B cell (primary cell): ENCODE measurements around the gene SENP8. TPM values are rescaled to one million over a fixed set of nuclear protein-coding genes. Genes with fewer than 3 reads are reported as not detected.

Experiments used
- ATAC-seq: fragments of 200-7000 bp; cut with Tn5 transposase; one replicate; pipeline ENCODE4 v1.10.0; 2021; ENCODE audit warnings: low read depth, mild to moderate bottlenecking, moderate number of reproducible peaks, moderate library complexity
- CTCF ChIA-PET: fragments of 350-600 bp; sonication (Branson Sonifier 250); formaldehyde crosslinking; loops from one replicate; lab custom pipeline; 2021; ENCODE audit warnings: antibody characterized with exemption, inconsistent platforms; lab: Charles Lee
- POLR2A ChIA-PET: fragments of 350-600 bp; sonication (Branson Sonifier 250); formaldehyde crosslinking; loops from one replicate; lab custom pipeline; 2021; ENCODE audit warnings: antibody characterized with exemption; lab: Charles Lee
- DNase-seq: peaks from one replicate; pipeline ENCODE4 v3.0.0; 2013
- H2AFZ ChIP-seq: 2 replicates; pipeline ENCODE4 v1.6.1; 2012; ENCODE audit warnings: mild to moderate bottlenecking, low read depth, low read length; ENCODE audit not compliant: insufficient read depth, poor library complexity, severe bottlenecking
- H3K27ac ChIP-seq, 2 donors: 1 replicate in 1 of 2; 2 replicates in 1 of 2; pipeline ENCODE4 v1.5.1; 2012 to 2013; ENCODE audit warnings: low read length in 2 of 2, mild to moderate bottlenecking in 2 of 2, moderate library complexity in 1 of 2
- H3K27me3 ChIP-seq, 4 experiments: fragments of 200-600 bp in 1 of 4; sonication (generic) in 1 of 4; replicated peaks in 1 of 4; 1 replicate in 2 of 4; 2 replicates in 2 of 4; pipeline versions ENCODE4 v1.6.1 to v1.7.0; 2013 to 2016; ENCODE audit warnings: low read length in 3 of 4, mild to moderate bottlenecking in 2 of 4, mixed read lengths in 1 of 4, moderate library complexity in 1 of 4; ENCODE audit not compliant: insufficient read depth in 4 of 4, control insufficient read depth in 3 of 4; ENCODE audit errors: control extremely low read depth in 1 of 4
- H3K36me3 ChIP-seq, 2 experiments: replicated peaks in 1 of 2; 1 replicate in 1 of 2; 2 replicates in 1 of 2; pipeline versions ENCODE4 v1.6.1 to v1.7.1; 2013; ENCODE audit warnings: low read length in 1 of 2; ENCODE audit not compliant: insufficient read depth in 2 of 2, control insufficient read depth in 1 of 2; ENCODE audit errors: control extremely low read depth in 1 of 2, extremely low read depth in 1 of 2
- H3K4me1 ChIP-seq, 2 donors: fragments of 200-600 bp in 1 of 2; sonication (generic) in 1 of 2; 1 replicate in 1 of 2; 2 replicates in 1 of 2; pipeline versions ENCODE4 v1.5.1 to v1.6.1; 2013 to 2017; ENCODE audit warnings: low read length in 2 of 2; ENCODE audit not compliant: control insufficient read depth in 2 of 2, insufficient read depth in 2 of 2
- H3K4me2 ChIP-seq: replicated peaks from 2 replicates; pipeline ENCODE3; 2012; ENCODE audit warnings: mild to moderate bottlenecking, low read depth, low read length; ENCODE audit not compliant: poor library complexity, severe bottlenecking
- H3K4me3 ChIP-seq, 5 experiments: fragments of 200-600 bp in 1 of 5; sonication (generic) in 1 of 5; 1 replicate in 3 of 5; 2 replicates in 2 of 5; pipeline versions ENCODE4 v1.5.1 to v1.7.0; 2011 to 2016; ENCODE audit warnings: low read length in 4 of 5, mild to moderate bottlenecking in 4 of 5, low read depth in 2 of 5, control low read depth in 1 of 5, moderate library complexity in 1 of 5; ENCODE audit not compliant: insufficient read depth in 1 of 5; ENCODE audit errors: control extremely low read depth in 1 of 5, extremely low read depth in 1 of 5
- H3K79me2 ChIP-seq: fragments of 200-600 bp; sonication (generic); one replicate; pipeline ENCODE4 v1.6.0; 2016; ENCODE audit warnings: low read length; ENCODE audit not compliant: control insufficient read depth, insufficient read depth
- H3K9ac ChIP-seq: fragments of 200-600 bp; sonication (generic); 2 replicates; pipeline ENCODE4 v1.6.1; 2017; ENCODE audit warnings: mild to moderate bottlenecking, low read length, moderate library complexity
- H3K9me3 ChIP-seq, 3 donors: one replicate each; pipeline versions ENCODE4 v1.6.1 to v1.7.1; 2013; ENCODE audit warnings: low read length in 2 of 3; ENCODE audit not compliant: control insufficient read depth in 2 of 3, insufficient read depth in 1 of 3; ENCODE audit errors: control extremely low read depth in 1 of 3
- H4K20me1 ChIP-seq: 2 replicates; pipeline ENCODE4 v1.6.0; 2012; ENCODE audit warnings: mild to moderate bottlenecking, low read length; ENCODE audit not compliant: insufficient read depth, control insufficient read depth, poor library complexity, severe bottlenecking
- H3K27ac Mint-ChIP-seq: one replicate; pipeline ENCODE4 v1.8.0; 2021; ENCODE audit warnings: mixed read lengths
- H3K27me3 Mint-ChIP-seq: one replicate; pipeline ENCODE4 v1.8.0; 2021; ENCODE audit warnings: mixed read lengths
- H3K4me1 Mint-ChIP-seq: one replicate; pipeline ENCODE4 v1.8.0; 2021; ENCODE audit warnings: mixed read lengths
- H3K4me3 Mint-ChIP-seq: one replicate; pipeline ENCODE4 v1.8.0; 2021; ENCODE audit warnings: mixed read lengths
- H3K9me3 Mint-ChIP-seq: one replicate; pipeline ENCODE4 v1.8.0; 2022; ENCODE audit warnings: mixed read lengths; ENCODE audit not compliant: insufficient read depth
- EZH2 ChIP-seq: IDR thresholded peaks from 2 replicates; pipeline ENCODE4 v1.6.1; 2012; ENCODE audit warnings: borderline replicate concordance, low read depth, mild to moderate bottlenecking, moderate library complexity, low read length; ENCODE audit not compliant: insufficient read depth, poor library complexity, severe bottlenecking
- WGBS: methylation state at CpG from one replicate; pipeline ENCODE4 v1.1.5; 2013; ENCODE audit warnings: missing lambda C conversion rate; ENCODE audit not compliant: insufficient coverage; 5-methylcytosine and 5-hydroxymethylcytosine counted together
- intact Hi-C: fragments of 100-400 bp; cut with micrococcal nuclease; formaldehyde crosslinking; loops from one replicate; pipeline ENCODE4 v1.10.0; 2022
- polyA plus RNA-seq: library from polyadenylated mRNA; depleted of rRNA; stranded (reverse); fragments of >200 nt; gene quantifications from 2 replicates; pipeline ENCODE4 v1.2.3, GENCODE V29; 2012
- total RNA-seq, 2 donors: library from RNA; stranded (reverse); fragments of 120-200 nt in 1 of 2; gene quantifications; 1 replicate in 1 of 2; 2 replicates in 1 of 2; pipeline versions ENCODE4 v1.2.3 to v1.2.4, GENCODE V29; 2013 to 2022
- TF ChIP-seq, protein P1 (sequence below): fragments of 200-600 bp; IDR thresholded peaks from one replicate; pipeline ENCODE4 v1.8.0; 2022; ENCODE audit warnings: antibody characterized with exemption, mild to moderate bottlenecking

Gene SENP8
- total and polyA plus RNA-seq, 2 donors (not counting 1 experiment from before 2014, with no cell fraction given), result 0.62 to 0.69 TPM

DNA sequence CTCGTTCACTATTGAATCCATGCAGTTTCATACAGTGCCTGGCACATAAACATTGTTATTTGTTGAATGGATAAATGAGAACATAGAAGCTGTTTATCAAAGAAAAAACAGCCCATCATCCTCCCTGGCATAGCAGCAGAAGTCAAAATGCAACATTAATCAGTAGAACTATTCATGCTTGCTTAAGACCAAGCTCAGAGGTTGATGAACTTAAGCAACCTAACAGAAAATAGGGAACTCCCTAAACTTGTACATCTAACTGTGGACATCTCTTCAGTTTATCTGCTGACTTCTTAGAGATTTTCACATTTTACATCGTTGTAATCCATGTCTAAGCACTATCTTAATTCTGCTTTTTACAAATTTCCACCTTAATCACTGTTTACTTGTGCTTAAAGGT lies 29.2 kb downstream of the SENP8 start:
- no peak for DNase-seq
- Histone ChIP-seq H3K9me3 (no peaks in the 10 kb centered on the region), H2AFZ (no peak overlapping the region), H3K4me3 (no peak overlapping the region), H3K9ac (no peak overlapping the region), H4K20me1 (no peaks in the 10 kb centered on the region), H3K79me2 (no peaks in the 10 kb centered on the region), H3K27me3 (no peaks in the 10 kb centered on the region), H3K36me3 (no peaks in the 10 kb centered on the region), H3K27ac (no peak overlapping the region), H3K4me2 (no peak overlapping the region), H3K4me1 (no peaks in the 10 kb centered on the region)
- ATAC-seq, result no peak
- H3K4me3 Mint-ChIP-seq, result no peak overlapping the region
- no peak overlapping the region for H3K27ac Mint-ChIP-seq
- TF ChIP-seq, protein P1, sequence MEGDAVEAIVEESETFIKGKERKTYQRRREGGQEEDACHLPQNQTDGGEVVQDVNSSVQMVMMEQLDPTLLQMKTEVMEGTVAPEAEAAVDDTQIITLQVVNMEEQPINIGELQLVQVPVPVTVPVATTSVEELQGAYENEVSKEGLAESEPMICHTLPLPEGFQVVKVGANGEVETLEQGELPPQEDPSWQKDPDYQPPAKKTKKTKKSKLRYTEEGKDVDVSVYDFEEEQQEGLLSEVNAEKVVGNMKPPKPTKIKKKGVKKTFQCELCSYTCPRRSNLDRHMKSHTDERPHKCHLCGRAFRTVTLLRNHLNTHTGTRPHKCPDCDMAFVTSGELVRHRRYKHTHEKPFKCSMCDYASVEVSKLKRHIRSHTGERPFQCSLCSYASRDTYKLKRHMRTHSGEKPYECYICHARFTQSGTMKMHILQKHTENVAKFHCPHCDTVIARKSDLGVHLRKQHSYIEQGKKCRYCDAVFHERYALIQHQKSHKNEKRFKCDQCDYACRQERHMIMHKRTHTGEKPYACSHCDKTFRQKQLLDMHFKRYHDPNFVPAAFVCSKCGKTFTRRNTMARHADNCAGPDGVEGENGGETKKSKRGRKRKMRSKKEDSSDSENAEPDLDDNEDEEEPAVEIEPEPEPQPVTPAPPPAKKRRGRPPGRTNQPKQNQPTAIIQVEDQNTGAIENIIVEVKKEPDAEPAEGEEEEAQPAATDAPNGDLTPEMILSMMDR, result no peak
- no peak for TF ChIP-seq EZH2
- H3K27me3 Mint-ChIP-seq, result peaks cover 3% of the 10 kb centered on the region
- ChIA-PET CTCF (interaction anchor here (1.0 to 1.6 kb wide), 3 partner anchors 9 to 404 kb away, joined by 3 to 6 read pairs (median 4); no protein-coding TSS in a partner anchor), POLR2A (no interaction called here)
- no CpG with 5 or more reads among the region's 2 CpGs for WGBS
- intact Hi-C loops, result no loop called here
- H3K9me3 Mint-ChIP-seq, result no peaks in the 10 kb centered on the region
- no peaks in the 10 kb centered on the region for H3K4me1 Mint-ChIP-seq

GRCh38 chr15:72153269-72154000 lies 35.2 kb downstream of the SENP8 start:
- Mint-ChIP-seq H3K9me3 (no peaks in the 10 kb centered on the region), H3K27me3 (no peaks in the 10 kb centered on the region), H3K4me3 (no peak overlapping the region), H3K27ac (no peak overlapping the region), H3K4me1 (peaks cover 9% of the 10 kb centered on the region)
- Histone ChIP-seq H2AFZ (no peak overlapping the region), H3K4me3 (no peak overlapping the region), H3K9me3 (no peaks in the 10 kb centered on the region), H3K27me3 (peaks cover 0 to 7% (median 0%) of the 10 kb centered on the region in 4 experiments), H3K4me2 (no peak overlapping the region), H3K79me2 (no peaks in the 10 kb centered on the region), H4K20me1 (no peaks in the 10 kb centered on the region), H3K36me3 (no peaks in the 10 kb centered on the region), H3K9ac (no peak overlapping the region), H3K4me1 (peaks cover 0 to 5% of the 10 kb centered on the region in 2 donors), H3K27ac (no peak overlapping the region)
- no peak for ATAC-seq
- intact Hi-C loops, result loop anchor here (10.0 kb wide), 2 partner anchors 109 to 289 kb away; no protein-coding TSS in a partner anchor
- DNase-seq, result no peak
- WGBS, result 100% methylated on average over 1 of the region's 5 CpGs
- ChIA-PET POLR2A (no interaction called here), CTCF (interaction anchor here (0.5 to 3.3 kb wide), 14 partner anchors 12 to 721 kb away, joined by 3 to 25 read pairs (median 3); no protein-coding TSS in a partner anchor)
- TF ChIP-seq, protein P1, result no peak
- TF ChIP-seq EZH2, result no peak
